Osteocyte (in vitro differentiated cells): ENCODE data around the gene NOS2. TPM values are rescaled to one million over a fixed set of nuclear protein-coding genes. Genes with fewer than 3 reads are reported as not detected.

Source experiments
- DNase-seq: peaks from one replicate; pipeline ENCODE4 v3.0.0; 2021; ENCODE audit warnings: mixed read lengths; ENCODE audit not compliant: unreplicated experiment; ENCODE audit errors: extremely low spot score
- H3K27ac Mint-ChIP-seq: one replicate; pipeline ENCODE4 v1.8.0; 2021; ENCODE audit warnings: mild to moderate bottlenecking, mixed read lengths; ENCODE audit not compliant: unreplicated experiment
- H3K27me3 Mint-ChIP-seq: one replicate; pipeline ENCODE4 v1.8.0; 2021; ENCODE audit warnings: mixed read lengths; ENCODE audit not compliant: unreplicated experiment
- H3K36me3 Mint-ChIP-seq: one replicate; pipeline ENCODE4 v1.8.0; 2021; ENCODE audit warnings: mixed read lengths; ENCODE audit not compliant: unreplicated experiment
- H3K4me1 Mint-ChIP-seq: one replicate; pipeline ENCODE4 v1.8.0; 2021; ENCODE audit warnings: mixed read lengths; ENCODE audit not compliant: unreplicated experiment
- H3K4me3 Mint-ChIP-seq: one replicate; pipeline ENCODE4 v1.8.0; 2021; ENCODE audit warnings: mild to moderate bottlenecking, moderate library complexity, mixed read lengths; ENCODE audit not compliant: unreplicated experiment
- H3K9me3 Mint-ChIP-seq: one replicate; pipeline ENCODE4 v1.8.0; 2021; ENCODE audit warnings: mixed read lengths; ENCODE audit not compliant: unreplicated experiment
- CTCF ChIP-seq: fragments of 200-600 bp; sonication (generic); IDR thresholded peaks from 2 replicates; pipeline ENCODE4 v1.5.0; 2021; ENCODE audit warnings: antibody characterized with exemption, mild to moderate bottlenecking, moderate library complexity
- total RNA-seq: library from RNA; stranded (reverse); gene quantifications from 2 replicates; pipeline ENCODE4 v1.2.1, GENCODE V29; 2021

Gene NOS2
- total RNA-seq, 1 donor from 2014 or later: not detected

GRCh38 chr17:27780828-27781404, 19.4 kb downstream of the NOS2 start:
- Mint-ChIP-seq H3K27me3 (no peaks in the 10 kb centered on the region), H3K4me1 (no peaks in the 10 kb centered on the region), H3K27ac (no peak overlapping the region), H3K4me3 (no peak overlapping the region), H3K9me3 (no peaks in the 10 kb centered on the region), H3K36me3 (no peaks in the 10 kb centered on the region)
- no peak for TF ChIP-seq CTCF
- DNase-seq: no peak

- Mint-ChIP-seq H3K27me3 (no peaks in the 10 kb centered on the region), H3K9me3 (no peaks in the 10 kb centered on the region), H3K4me1 (no peaks in the 10 kb centered on the region), H3K4me3 (no peak overlapping the region), H3K27ac (no peak overlapping the region), H3K36me3 (no peaks in the 10 kb centered on the region)
- TF ChIP-seq CTCF: no peak
- DNase-seq: no peak
These were observed 20.1 kb downstream of the NOS2 start for GRCh38 chr17:27780092-27780827.

- DNase-seq: no peak
- H3K27ac Mint-ChIP-seq: no peak overlapping the region
- H3K4me3 Mint-ChIP-seq: no peak overlapping the region
- H3K4me1 Mint-ChIP-seq: no peaks in the 10 kb centered on the region
- no peaks in the 10 kb centered on the region for H3K36me3 Mint-ChIP-seq
- H3K27me3 Mint-ChIP-seq: no peaks in the 10 kb centered on the region
- no peak for TF ChIP-seq CTCF
- H3K9me3 Mint-ChIP-seq: no peaks in the 10 kb centered on the region
These were observed 22.1 kb downstream of the NOS2 start for GRCh38 chr17:27778183-27778582.

GRCh38 chr17:27776882-27777624, 23.3 kb downstream of the NOS2 start:
- Mint-ChIP-seq H3K36me3 (no peaks in the 10 kb centered on the region), H3K4me3 (no peak overlapping the region), H3K9me3 (no peaks in the 10 kb centered on the region), H3K27ac (no peak overlapping the region), H3K4me1 (no peaks in the 10 kb centered on the region), H3K27me3 (no peaks in the 10 kb centered on the region)
- DNase-seq: no peak
- TF ChIP-seq CTCF: no peak

- no peaks in the 10 kb centered on the region for H3K36me3 Mint-ChIP-seq
- DNase-seq: no peak
- TF ChIP-seq CTCF: no peak
- no peak overlapping the region for H3K4me3 Mint-ChIP-seq
- no peaks in the 10 kb centered on the region for H3K27me3 Mint-ChIP-seq
- no peaks in the 10 kb centered on the region for H3K4me1 Mint-ChIP-seq
- no peak overlapping the region for H3K27ac Mint-ChIP-seq
- H3K9me3 Mint-ChIP-seq: no peaks in the 10 kb centered on the region
These were observed 28.7 kb downstream of the NOS2 start for GRCh38 chr17:27771586-27771985.
